HG03060 (cell line): ENCODE data around the gene PAQR8.
A peak's percentile ranks its signal among the peaks of the same experiment; 100 is the strongest.
"Not testable (repeated sequence)": the region's sequence is repeated elsewhere in the genome, so short reads cannot be mapped to it uniquely, and the experiment has no call there.

Experiments used
- ATAC-seq: cut with Tn5 transposase; IDR thresholded peaks from one replicate; pipeline ENCODE4 v1.9.1; 2021; ENCODE audit warnings: low read depth, moderate number of reproducible peaks; ENCODE audit not compliant: unreplicated experiment

Gene PAQR8

DNA sequence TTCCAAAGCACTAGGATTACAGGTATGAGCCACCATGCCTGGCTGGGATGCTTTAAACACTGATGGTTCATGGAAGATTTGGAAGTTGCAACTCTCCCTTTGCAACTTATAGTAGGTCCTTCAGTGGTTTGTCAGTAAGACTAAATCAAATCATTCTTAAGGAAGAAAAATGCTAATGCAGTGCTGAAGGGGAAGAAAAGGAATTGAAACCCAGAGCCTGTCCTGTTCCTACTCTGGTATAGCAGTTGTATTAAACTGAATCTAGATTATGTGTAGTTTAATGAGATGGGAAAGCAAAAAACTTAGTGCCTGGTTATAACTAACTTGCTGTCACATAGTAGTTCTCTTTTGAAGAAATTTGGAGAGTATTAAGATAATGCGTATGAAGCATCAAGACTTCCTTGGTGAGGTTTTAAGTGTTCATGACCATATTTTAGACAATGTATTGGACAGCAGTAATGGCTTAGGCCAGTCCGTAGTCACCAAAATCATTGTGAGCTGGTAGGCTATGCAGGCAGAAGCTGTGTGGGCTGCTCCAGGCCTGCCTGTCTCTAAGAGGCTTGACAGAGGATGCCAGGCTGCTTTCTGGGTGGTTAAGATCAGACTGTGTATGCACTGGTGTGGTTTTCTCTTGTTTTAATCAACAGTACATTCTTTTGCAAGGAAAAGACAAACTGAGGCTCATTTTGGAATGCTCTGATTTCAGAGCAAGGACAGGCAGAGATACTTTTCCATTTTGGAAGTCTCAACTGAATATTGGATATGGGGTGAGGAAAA lies 14.0 kb downstream of the PAQR8 start:
- no peak for ATAC-seq

DNA sequence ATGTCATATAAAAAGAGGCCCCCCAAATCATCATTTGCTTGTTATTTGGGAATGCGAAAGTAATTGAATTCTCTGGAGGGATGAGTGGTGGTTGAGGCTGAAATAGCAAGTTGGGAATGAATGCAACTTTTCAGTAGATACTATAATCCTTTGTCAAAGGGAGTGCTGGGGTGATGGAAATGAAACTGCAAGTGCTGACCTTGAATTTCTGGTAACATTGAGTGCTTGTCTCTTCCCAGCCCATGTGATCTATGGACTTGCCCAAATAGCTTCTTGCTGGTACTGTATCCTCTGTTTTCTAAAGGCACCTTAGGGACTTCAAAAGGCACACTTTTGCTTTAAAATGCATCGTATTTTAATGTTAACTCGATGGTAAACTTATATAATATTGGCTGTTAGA lies 14.8 kb downstream of the PAQR8 start:
- no peak for ATAC-seq

DNA sequence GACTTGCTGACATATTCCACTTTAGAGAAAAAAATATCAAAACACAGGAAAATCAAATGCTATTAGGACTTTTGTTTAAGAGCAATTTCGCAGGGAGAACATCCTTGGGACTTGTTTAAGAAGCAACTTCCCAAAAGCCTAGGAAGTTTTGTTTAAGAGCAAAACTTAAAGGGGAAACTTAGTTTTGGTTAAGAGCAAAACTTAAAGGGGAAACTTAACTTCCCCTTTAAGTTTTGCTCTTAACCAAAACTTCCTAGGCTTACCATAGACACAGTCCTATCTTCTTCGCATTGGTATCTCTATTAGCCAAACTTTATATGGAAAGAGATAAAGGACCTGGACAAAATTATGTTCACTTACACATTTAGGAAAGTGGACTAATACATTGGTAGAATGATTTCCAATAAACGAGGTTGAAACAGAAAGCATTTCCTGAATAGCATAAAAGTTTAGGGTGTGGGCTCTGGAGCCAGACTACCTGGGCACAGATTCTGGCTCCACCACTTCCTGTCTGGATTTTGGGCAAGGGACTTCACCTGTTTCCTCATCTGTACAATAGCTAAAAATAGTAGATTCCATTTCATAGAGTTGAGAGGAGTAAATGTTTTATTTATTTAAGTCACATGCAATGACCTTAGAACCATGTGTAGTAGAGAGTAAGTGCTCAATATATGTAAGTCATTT lies 15.7 kb downstream of the PAQR8 start:
- no peak for ATAC-seq

DNA sequence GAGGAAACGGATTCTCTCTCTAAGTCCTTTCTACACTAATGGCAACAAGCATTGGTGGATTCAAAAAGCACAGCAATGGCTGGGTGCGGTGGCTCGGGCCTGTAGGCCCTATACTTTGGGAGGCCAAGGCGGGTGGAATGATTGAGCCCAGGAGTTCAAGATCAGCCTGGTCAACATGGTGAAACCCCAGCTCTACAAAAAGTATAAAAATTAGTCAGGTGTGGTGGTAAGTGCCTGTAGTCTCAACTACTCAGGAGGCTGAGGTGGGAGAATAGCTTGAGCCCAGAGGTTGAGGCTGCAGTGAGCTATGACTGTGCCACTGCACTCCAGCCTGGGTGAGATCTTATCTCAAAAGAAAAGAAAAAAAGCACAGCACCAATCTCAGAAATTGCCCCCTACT lies 19.3 kb downstream of the PAQR8 start:
- ATAC-seq = no peak

DNA sequence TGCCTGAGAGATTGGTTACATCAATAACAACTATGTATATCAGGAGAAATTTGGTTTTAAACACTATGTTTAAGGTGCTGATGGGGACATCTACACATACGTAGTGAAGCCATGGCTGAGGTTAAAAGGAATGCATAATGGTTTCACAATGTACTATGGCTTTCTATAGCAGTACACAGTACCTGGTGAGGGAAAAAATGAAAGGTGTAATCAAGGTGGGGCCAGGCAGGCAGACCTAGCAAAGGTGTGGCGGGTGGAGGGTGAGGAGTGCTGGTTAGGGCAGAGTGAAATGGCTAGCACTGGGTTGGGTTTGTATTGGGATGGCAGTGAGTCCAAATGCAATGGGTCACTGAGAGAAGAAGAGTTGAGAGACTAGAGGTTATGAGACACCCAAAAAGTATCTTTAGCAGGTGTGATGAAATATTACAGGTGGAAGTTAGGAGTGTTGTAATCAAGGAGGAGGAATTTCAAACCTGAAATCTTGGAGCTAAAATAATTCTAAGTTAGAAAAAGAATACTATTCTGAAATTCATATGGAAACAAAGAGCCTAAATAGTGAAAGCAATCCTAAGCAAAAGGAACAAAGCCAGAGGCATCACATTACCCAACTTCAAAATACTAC lies 22.3 kb downstream of the PAQR8 start:
- ATAC-seq = no peak

DNA sequence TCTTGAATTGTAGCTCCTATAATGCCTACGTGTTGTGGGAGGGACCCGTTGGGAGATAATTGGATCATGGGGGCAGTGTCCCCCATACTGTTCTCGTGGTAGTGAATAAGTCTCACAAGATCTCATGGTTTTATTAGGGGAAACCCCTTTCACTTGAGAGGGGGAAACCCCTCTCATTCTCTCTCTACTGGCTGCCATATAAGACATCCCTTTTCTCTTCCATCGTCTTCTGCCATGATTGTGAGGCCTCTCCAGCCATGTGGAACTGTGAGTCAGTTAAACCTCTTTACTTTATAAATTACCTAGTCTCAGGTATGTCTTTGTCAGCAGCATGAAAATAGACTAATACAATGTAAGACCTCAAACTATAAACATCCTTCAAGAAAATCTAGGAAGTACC lies 23.1 kb downstream of the PAQR8 start:
- ATAC-seq = no peak

DNA sequence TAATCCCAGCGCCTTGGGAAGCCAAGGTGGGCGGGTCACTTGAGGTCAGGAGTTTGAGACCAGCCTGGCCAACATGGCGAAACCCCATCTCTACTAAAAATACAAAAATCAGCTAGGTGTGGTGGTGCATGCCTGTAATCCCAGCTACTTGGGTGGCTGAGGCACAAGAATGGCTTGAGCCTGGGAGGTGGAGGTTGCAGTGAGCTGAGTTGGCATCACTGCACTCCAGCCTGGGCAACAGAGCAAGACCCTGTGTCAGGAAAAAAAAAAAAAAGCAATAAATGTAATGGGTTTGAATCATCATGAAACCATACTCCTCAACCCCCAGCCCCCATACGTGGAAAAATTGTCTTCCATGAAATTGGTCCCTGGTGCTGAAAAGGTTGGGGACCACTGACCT lies 26.2 kb downstream of the PAQR8 start:
- ATAC-seq = not testable (repeated sequence)

DNA sequence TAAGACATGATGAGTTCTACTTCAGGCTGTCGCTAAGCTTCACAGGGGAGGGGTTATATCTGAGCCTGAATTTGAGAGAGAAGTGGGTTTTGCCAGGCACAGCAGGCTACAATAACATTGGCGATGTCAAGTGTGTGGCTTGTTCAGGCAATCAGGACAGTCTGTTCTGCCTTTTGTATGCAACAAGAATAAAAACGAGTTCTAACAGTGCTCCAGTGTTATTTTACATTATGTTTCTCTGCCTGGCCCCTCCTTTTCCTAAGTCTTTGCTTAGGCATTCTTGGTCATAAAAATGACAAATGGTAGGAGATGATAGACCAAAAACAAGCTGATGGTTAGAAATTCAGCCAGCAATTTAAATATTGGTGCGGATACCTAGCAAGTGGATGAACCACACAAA lies 26.8 kb downstream of the PAQR8 start:
- ATAC-seq = no peak

DNA sequence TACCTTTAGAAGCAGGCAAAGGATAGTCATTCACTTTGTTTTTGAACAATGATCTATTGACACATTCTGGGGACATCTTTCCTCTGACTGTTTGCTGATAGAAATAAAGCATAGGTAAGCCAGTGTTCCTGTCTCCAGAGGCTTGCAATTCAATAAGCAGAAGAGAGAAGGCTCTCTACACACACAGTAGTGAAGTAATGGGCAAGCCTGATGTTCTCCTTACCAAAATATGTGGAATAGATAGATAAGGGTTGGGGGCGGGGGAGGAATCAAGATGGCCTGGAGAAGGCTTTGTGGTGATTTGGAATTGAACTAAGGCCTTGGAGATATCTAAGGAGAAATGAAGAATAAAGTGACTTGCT lies 27.3 kb downstream of the PAQR8 start:
- ATAC-seq = no peak

DNA sequence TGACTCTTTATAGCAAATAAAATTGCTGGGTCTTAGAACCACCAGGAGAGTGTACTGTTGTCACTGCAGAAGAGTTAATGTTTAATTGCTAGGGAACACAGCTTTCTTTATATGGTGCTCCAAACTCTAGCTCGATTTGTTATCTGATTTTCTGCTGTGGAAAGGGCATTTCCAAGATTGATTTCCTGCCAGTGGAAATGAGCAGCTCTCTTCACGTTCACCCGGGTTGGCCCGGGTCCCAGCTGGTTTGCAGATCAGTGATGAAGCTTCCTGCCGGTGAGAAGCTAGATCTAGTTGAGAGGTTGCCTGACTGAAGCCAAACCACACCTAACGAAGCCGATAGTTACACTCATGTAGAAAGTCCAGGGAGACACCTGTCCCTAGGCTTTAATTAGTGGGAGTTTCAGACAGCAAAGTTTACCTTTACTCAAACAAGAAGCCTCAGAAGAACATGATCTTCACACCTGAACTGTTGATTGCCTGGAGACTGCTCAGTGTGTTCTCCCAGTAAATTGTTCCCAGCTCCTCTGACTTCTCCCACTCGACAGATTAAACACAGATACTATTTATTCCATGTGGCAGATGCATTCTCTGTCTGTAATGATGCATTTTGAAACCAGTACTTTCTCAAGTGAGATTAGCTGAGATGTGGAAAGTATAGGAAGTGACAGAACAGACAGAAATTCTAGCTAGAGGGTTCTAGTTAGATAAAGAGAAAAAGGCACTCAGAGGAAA lies 27.8 kb downstream of the PAQR8 start:
- peak; percentile 38 for ATAC-seq

DNA sequence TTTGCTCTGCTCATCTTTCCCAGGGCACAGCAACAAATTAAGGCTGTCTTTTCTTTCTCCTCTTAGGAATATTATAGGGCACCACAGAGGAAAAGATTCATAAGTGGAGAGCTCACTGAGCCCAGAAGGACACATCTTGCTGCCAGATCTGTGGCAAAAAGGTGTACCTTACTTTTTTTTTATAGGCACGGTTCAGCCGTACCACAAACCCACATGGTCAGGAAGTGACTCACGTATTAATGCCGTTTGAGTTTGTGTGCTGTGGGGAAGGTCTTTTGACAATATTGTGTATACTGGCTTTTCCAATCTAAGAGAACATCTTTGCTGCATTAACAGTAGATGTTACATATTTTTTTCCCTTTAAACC lies 28.4 kb downstream of the PAQR8 start:
- ATAC-seq = peak; percentile 35

DNA sequence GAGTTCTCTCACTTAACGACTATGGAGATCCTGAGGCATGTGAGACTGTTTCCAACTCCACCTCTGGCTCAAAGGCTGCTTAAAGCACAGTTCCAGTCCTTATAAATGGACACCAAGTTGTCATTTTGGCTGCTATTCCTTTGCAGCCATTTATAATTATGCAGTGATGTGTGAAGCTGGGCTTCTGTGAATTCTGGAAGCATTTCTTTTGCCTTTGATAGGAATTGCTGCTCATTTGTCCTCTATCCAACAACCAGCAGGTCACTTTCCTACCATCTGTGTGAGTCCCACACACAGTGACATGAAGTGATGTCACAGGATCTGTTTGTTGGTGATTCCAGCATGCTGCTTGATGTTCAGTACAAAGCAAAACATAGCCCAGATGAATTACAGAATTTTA lies 29.6 kb downstream of the PAQR8 start:
- ATAC-seq = no peak

DNA sequence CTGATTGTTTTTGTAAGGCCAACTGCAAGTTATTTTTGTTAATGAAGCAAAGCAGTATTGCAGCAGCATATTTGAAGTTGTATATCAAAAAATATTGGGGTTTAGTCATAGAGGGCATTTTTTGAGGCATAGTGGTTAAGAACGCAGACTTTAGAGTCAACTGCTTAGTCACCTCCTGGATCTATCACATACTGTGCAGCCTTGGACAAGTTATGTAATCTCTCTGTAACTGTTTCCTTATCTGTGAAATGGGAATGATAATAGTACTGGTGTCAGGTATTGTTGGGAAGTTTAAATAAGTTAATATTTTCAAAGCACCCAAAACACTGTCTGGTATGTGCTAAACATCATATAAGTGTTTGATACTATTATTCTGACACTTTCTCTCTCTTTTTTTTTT lies 31.0 kb downstream of the PAQR8 start:
- no peak for ATAC-seq

DNA sequence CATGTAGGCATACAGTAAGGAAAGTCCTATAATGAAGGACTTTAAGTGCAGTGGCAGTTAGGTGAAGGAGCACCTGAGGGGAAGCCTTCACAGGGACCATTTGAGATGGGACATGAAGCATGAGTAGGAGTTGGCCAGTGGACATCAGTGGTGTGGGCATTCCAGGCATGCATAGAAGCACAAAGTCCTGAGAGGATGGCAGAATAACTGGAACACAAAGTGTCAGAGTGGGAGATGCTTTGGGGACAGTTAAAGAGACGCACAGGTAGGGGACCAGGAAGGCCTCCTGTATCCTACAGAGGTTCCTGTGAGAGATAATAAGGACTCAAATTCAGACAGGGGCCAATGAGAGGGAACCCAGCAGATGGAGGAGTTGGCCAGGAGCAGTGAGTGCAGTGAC lies 31.8 kb downstream of the PAQR8 start:
- ATAC-seq = no peak

DNA sequence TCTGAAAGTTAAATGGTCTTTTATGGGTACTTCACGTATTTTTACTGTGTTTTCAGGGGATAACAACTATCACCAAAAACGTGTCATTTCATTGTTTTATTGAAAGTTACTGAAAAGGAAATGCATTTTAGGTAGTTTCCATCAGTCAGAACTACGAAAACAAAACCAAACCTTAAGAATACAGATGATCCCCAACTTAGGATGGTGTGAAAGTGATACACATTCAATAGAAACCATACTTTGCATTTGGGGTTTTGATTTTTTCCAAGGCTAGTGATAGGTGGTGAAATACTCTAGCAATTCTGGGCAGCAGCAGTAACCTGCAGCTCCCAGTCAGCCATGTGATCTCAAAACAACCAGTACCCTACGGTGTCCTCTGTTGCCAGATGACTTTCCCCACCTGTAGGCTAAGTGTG lies 32.3 kb downstream of the PAQR8 start:
- ATAC-seq = peak; percentile 49

DNA sequence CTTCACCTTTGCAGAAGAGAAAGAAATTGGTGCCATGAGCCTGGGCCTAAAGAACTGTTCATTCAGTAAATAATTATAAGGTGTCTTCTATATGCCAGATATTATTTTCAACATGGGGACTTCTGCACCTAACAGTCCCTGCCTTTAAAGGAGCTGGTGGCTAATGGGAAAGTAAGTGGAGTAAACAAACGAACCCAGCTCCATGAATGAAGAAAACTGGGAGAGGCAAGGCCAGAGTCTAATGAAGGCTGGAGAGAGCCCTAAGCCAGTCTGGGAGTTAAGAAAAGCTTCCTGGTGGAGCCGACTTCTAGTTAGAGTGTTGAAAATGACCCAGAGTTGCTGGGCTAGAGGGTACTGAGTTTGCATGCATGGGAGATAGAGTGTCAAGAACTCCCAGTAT lies 34.0 kb downstream of the PAQR8 start:
- ATAC-seq = no peak

DNA sequence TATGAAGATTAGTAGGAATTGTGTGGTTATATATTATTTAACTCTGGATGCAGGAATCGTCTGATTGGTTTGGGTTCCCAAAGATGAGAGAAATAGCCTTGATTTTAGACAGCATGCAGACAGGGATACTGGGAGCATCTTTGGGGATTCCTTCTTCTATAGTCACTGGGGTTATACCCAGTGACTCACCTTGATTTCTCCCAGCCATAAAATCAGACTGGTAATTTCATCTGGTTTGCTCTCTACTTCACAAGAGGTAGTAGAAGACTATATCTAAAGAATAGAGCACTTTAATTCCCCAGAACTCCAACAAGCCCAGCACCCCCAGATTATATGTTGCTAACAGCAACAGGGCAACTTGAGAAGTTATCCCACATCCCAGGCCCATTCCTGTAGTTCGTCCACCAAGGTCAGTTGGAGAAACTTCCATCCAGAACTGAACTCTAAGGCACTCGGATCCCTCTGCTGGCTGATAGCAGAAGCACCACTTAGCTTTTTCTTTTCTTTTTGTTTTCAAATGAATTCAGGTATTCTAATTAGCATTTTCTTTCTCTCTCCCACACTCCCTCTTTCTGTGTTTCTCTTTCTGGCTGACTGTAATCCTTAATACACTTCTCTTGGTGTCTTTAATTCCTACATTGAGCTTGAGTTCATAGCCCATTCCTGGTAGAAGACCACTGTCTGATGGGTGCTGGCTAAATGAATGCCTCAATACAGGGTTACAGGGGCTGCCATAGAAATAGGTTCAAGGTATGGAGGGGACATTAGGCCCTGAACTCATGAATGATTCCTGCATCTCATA lies 37.8 kb downstream of the PAQR8 start:
- no peak for ATAC-seq

DNA sequence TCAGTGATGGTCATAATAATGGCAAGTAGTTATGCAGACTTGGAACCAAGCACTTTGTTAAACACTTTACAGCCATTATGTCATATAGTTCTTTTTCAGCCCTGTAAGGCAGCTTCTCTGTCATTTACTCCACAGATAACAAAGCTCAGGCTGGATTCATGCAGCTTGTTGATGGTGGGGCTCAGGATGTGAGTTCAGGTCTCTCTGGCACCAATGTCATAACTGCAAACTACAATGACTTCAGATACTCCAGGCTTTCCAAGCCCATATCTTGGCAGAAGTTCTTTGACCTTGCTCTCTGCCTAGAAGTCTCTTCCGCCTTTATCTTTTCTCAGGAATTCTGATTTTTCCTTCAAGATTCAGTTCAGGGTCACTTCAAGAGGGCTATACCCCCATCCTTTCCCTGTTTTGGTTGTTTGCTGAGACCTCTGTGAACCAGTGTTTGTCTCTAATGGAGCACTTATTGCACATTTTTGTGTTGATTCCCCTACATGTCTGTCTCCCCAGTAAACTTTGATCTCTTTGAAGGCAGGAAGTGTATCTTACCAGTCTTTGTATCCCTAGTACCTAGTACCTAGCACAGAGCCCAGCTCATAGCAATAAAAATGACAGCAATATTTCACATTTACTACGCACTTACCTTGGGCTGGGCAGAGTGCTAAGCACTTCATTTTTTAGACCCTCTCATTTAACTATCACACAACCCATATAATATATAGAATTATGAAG lies 38.5 kb downstream of the PAQR8 start:
- no peak for ATAC-seq

DNA sequence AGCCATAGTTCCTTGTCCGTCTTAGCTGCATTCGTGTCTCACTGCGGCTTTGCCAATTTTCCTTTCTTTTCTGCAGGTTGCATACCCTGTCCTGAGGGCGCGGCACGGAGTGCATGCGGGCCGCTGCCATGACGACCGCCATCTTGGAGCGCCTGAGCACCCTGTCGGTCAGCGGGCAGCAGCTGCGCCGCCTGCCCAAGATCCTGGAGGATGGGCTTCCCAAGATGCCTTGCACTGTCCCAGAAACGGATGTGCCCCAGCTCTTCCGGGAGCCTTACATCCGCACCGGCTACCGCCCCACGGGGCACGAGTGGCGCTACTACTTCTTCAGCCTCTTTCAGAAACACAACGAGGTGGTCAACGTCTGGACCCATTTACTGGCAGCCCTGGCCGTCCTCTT lies 41.1 kb downstream of the PAQR8 start:
- ATAC-seq = no peak

DNA sequence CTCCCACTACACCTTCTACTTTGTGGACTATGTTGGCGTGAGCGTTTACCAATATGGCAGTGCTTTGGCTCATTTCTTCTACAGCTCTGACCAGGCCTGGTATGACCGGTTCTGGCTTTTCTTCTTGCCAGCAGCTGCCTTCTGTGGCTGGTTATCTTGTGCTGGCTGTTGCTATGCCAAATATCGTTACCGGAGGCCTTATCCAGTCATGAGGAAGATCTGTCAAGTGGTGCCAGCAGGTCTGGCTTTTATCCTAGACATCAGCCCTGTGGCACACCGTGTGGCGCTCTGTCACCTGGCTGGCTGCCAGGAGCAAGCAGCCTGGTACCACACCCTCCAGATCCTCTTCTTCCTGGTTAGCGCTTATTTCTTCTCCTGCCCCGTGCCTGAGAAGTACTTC lies 41.7 kb downstream of the PAQR8 start:
- no peak for ATAC-seq
